ENCODE measurements around the gene PPP3CB. TPM values are rescaled to one million over a fixed set of nuclear protein-coding genes. Genes with fewer than 3 reads are reported as not detected.

Gene PPP3CB
- total and polyA plus RNA-seq, 2 experiments from 2014 or later, result 17.9 to 38.5 TPM

DNA sequence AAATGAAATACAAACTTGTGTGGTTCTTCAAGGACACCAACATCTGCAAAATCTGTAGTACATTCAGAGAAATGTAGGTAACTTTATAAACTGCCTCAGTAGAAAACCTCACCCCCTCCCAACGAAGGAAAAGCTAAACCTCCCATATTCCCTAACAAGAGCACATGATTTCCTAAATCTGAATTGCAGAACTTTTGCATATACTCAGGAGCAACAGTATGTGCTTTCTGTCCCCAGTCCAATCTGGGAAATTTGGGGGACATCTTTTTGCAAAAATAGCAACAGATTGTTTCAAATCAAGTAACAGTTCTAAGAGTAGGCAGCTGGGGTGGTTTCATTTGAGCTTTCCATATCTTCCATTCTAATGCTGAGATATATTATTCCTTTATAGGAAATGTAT is 46.7 kb downstream of the PPP3CB start (continued):
- no peak for TF ChIP-seq EZH2 (IDR thresholded peaks at IDR 0.05; ENCODE audit: low read depth, unreplicated experiment)
- TF ChIP-seq POLR2AphosphoS5 (IDR thresholded peaks at IDR 0.05; ENCODE audit: low read depth), result no peak
- no peak for TF ChIP-seq STAT1 (IDR thresholded peaks at IDR 0.05; ENCODE audit: unreplicated experiment)
- TF ChIP-seq JUNB (IDR thresholded peaks at IDR 0.05; ENCODE audit: unreplicated experiment), result no peak
- TF ChIP-seq, protein P1, sequence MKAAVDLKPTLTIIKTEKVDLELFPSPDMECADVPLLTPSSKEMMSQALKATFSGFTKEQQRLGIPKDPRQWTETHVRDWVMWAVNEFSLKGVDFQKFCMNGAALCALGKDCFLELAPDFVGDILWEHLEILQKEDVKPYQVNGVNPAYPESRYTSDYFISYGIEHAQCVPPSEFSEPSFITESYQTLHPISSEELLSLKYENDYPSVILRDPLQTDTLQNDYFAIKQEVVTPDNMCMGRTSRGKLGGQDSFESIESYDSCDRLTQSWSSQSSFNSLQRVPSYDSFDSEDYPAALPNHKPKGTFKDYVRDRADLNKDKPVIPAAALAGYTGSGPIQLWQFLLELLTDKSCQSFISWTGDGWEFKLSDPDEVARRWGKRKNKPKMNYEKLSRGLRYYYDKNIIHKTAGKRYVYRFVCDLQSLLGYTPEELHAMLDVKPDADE (IDR thresholded peaks at IDR 0.05), result no peak
- TF ChIP-seq, protein P2, sequence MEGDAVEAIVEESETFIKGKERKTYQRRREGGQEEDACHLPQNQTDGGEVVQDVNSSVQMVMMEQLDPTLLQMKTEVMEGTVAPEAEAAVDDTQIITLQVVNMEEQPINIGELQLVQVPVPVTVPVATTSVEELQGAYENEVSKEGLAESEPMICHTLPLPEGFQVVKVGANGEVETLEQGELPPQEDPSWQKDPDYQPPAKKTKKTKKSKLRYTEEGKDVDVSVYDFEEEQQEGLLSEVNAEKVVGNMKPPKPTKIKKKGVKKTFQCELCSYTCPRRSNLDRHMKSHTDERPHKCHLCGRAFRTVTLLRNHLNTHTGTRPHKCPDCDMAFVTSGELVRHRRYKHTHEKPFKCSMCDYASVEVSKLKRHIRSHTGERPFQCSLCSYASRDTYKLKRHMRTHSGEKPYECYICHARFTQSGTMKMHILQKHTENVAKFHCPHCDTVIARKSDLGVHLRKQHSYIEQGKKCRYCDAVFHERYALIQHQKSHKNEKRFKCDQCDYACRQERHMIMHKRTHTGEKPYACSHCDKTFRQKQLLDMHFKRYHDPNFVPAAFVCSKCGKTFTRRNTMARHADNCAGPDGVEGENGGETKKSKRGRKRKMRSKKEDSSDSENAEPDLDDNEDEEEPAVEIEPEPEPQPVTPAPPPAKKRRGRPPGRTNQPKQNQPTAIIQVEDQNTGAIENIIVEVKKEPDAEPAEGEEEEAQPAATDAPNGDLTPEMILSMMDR (conservative IDR thresholded peaks at IDR 0.05; ENCODE audit: low read depth in 2 of 2), result no peak
- no peak for TF ChIP-seq ZNF331 (CRISPR knock-in tag; IDR thresholded peaks at IDR 0.05; ENCODE audit: low read depth)
- TF ChIP-seq EZH2phosphoT487 (IDR thresholded peaks at IDR 0.05; ENCODE audit: unreplicated experiment), result no peak

DNA sequence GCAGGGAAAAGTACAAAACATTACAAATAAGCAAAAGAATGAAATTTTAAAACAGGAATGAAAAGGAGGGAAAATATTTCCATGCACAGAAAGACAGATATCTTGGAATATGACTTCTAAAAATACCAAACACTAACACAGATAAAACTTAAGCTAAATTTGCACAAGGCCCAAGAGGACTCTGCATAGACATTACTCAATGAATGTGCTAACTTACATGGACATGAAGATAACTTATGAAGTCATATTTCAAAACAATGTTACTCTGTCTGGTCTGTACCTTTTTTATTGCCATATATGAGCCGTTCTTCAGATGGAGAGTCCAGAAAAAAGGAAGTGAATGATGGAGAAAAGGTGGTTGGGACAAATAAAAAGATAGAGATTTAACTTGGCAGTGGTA is 47.4 kb downstream of the PPP3CB start:
- Histone ChIP-seq H3K4me2 (no peak overlapping the region), H3K4me3 (no peak overlapping the region), H4K20me1 (replicated peaks; ENCODE audit: insufficient read depth) (peaks cover 4% of the 10 kb centered on the region; the same call in 1 of the 2 replicates), H3K4me1 (ENCODE audit: insufficient read depth) (no peaks in the 10 kb centered on the region), H3K36me3 (ENCODE audit: insufficient read depth) (no peaks in the 10 kb centered on the region; the same call in none of the 2 replicates), H3K27ac (ENCODE audit: low read depth) (no peak overlapping the region), H2AFZ (no peak overlapping the region), H3K79me2 (replicated peaks; ENCODE audit: insufficient read depth) (no peaks in the 10 kb centered on the region), H3F3A (replicated peaks; ENCODE audit: low read depth) (no peaks in the 10 kb centered on the region), H3K27me3 (ENCODE audit: insufficient read depth) (no peaks in the 10 kb centered on the region), H3K9me2 (ENCODE audit: insufficient read depth) (no peaks in the 10 kb centered on the region)
- Mint-ChIP-seq H3K9me3 (no peaks in the 10 kb centered on the region), H3K27ac (no peak overlapping the region), H3K4me1 (no peaks in the 10 kb centered on the region), H3K4me3 (no peak overlapping the region), H3K27me3 (ENCODE audit: insufficient read depth, low read depth, poor library complexity) (no peaks in the 10 kb centered on the region), H3K36me3 (ENCODE audit: low read depth) (peaks cover 6% of the 10 kb centered on the region; the same call in 1 of the 3 replicates)
- no peak for DNase-seq (ENCODE audit: low spot score)
- ATAC-seq, result no peak
- TF ChIP-seq EZH2 (IDR thresholded peaks at IDR 0.05; ENCODE audit: low read depth, unreplicated experiment), result no peak
- TF ChIP-seq, protein P2 (conservative IDR thresholded peaks at IDR 0.05; ENCODE audit: low read depth in 2 of 2), result no peak
- no peak for TF ChIP-seq JUNB (IDR thresholded peaks at IDR 0.05; ENCODE audit: unreplicated experiment)
- TF ChIP-seq ZNF114 (CRISPR knock-in tag; IDR thresholded peaks at IDR 0.05), result no peak
- TF ChIP-seq CREB1 (CRISPR knock-in tag; IDR thresholded peaks at IDR 0.05; ENCODE audit: low read depth), result no peak
- TF ChIP-seq, protein P3, sequence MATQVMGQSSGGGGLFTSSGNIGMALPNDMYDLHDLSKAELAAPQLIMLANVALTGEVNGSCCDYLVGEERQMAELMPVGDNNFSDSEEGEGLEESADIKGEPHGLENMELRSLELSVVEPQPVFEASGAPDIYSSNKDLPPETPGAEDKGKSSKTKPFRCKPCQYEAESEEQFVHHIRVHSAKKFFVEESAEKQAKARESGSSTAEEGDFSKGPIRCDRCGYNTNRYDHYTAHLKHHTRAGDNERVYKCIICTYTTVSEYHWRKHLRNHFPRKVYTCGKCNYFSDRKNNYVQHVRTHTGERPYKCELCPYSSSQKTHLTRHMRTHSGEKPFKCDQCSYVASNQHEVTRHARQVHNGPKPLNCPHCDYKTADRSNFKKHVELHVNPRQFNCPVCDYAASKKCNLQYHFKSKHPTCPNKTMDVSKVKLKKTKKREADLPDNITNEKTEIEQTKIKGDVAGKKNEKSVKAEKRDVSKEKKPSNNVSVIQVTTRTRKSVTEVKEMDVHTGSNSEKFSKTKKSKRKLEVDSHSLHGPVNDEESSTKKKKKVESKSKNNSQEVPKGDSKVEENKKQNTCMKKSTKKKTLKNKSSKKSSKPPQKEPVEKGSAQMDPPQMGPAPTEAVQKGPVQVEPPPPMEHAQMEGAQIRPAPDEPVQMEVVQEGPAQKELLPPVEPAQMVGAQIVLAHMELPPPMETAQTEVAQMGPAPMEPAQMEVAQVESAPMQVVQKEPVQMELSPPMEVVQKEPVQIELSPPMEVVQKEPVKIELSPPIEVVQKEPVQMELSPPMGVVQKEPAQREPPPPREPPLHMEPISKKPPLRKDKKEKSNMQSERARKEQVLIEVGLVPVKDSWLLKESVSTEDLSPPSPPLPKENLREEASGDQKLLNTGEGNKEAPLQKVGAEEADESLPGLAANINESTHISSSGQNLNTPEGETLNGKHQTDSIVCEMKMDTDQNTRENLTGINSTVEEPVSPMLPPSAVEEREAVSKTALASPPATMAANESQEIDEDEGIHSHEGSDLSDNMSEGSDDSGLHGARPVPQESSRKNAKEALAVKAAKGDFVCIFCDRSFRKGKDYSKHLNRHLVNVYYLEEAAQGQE (IDR thresholded peaks at IDR 0.05; ENCODE audit: unreplicated experiment), result no peak
- no peak for TF ChIP-seq POLR2AphosphoS5 (IDR thresholded peaks at IDR 0.05; ENCODE audit: low read depth)
- TF ChIP-seq STAT1 (IDR thresholded peaks at IDR 0.05; ENCODE audit: unreplicated experiment), result no peak
- TF ChIP-seq, protein P1 (IDR thresholded peaks at IDR 0.05), result no peak
- TF ChIP-seq NANOG (IDR thresholded peaks at IDR 0.05; ENCODE audit: borderline replicate concordance), result no peak
- no peak for TF ChIP-seq EZH2phosphoT487 (IDR thresholded peaks at IDR 0.05; ENCODE audit: unreplicated experiment)

Data from GM23338 (cell line).